ENCODE data around the gene ST6GALNAC6.
A peak's percentile ranks its signal among the peaks of the same experiment; 100 is the strongest.

The ST6GALNAC6 gene

DNA sequence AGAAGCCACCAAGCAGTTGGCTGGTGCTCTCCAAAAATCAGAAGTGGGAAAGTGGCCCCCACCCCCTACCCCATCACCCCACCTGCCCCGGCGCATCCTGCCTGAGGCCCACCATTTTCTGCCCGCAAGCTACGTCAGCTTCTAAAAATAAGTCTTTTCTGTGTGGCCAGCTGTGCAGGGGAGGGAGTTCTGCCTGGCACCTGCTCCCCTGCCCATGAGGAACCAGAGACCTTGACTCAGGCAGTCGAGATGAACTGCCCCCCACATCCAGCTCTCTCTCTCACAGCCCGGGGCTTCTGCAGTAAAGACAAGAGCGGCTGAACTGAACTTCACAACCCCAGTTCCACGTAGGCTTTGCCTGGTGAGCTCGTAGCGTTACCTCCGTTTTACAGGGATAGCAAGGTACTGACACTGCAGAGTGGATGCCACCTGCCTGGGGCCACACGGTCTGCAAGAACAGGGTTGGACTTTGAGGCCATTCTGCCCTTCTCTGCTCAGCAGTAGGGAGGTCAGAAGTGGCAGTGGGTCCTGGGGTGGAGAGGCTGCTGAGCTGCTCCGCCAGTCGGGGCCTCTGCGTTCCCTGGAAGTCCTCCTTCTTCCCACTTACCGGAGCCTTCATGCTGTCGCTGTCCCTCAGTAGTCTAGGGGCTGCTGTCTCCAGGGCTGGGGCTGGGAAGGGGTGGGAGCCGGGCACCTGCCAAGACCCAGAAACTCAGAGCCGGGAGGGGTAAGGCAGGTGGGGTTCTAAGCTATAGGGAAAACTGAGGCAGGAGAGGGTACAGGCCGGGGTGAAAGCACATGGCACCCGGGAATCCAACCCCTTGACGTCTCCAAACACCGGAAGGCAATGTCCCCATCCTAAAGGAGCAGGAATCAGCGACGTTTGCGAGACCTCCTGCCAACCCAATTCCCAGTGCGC lies 16.7 kb upstream of the ST6GALNAC6 start:
- DNase-seq, result no peak

DNA sequence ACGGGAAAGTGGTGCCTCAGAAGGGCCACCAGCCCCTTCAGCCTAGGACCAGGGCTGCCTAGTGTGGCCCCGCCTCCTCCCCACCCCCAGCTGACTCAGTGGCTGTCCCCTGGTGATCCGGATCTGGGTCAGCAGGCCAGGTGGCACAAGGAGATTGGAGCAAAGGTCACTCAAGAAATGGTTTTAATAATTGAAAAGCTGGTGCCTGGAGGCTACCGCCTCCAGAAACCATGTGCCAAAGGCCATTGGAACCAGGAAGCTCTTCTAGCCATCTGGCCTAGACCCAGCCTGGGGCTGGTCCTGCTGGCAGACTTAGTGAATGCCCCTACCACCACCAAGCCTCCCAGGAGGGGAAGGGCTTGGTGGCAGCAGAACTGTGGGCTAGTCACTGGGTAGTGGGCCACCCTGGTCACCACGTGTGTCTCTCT lies 15.9 kb upstream of the ST6GALNAC6 start:
- no peak for DNase-seq

DNA sequence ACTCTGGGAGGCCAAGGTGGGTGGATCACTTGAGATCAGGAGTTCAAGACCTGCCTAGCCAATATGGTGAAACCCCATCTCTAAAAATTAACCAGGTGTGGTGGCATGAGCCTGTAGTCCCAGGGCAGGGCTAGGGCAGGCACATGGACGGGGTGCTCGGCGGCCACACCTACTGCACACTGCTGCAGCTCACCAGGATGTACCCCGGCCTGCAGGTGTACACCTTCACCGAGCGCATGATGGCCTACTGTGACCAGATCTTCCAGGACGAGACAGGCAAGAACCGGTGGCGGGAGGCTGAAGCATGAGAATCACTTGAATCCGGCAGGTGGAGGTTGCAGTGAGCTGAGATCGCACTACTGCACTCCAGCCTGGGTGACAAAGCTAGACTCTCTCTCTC lies 14.3 kb upstream of the ST6GALNAC6 start:
- no peak for DNase-seq

DNA sequence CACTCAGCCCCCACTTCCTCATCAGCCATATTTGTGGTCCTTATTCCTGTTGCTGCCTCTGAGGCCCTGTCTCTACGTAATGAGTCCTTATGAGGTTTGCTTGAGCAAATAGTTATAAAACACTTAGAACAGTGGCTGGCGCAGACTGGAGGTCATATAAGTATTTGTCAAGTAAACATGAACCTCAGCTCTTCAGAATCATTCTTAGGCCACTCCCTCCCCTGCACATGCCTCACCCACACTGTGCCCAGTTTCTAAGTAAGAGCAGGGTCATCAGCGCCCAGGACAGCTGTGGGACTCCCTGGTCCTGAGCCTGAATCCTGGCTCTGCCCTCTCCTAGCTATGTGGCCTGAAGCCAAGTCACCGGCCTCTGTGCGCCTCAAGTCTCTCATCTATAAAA lies 13.5 kb upstream of the ST6GALNAC6 start:
- DNase-seq, result no peak

DNA sequence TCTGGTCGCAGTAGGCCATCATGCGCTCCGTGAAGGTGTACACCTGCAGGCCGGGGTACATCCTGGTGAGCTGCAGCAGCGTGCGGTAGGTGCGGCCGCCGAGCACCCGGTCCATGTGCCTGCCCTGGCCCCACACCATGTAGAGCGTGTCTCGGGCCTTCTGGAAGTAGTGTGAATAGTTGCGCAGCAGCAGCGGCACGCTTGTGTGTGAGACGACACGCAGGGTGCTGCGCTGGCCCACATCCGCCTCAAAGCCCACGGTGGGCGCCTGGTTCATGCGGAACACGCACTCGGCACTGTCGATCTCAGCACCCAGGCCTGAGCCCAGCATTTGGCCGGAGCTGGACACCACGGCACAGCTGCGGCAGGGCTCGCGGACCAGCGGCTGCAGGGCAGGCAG lies 12.9 kb upstream of the ST6GALNAC6 start:
- no peak for DNase-seq

DNA sequence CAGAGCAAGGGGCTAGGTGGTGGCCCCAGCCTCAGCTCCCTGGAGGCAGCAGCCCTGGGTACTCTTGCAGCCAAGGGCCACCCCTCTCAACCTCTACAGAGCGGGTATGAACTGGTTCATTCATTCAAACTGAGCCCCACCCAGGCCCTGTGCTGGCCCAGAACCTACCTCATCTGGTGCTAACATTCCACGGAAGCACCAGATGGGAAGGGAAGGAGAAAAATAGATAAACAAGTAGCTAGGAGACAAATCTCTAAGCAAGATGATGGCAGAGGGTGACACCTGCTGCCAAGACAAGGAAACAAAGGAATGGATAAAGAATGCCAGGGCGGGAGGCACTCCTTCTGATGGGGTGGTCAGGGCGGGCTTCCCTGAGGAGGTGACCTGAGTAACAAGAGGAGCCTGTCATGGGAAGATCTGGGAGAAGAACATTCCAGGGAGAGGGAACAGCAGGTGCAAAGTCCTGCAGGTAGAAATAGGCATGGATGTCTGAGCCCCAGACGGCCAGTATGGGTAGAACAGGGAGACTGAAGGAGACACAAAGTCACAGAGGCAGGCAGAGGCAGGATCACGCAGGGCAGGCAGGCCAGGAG lies 11.3 kb upstream of the ST6GALNAC6 start:
- no peak for DNase-seq

DNA sequence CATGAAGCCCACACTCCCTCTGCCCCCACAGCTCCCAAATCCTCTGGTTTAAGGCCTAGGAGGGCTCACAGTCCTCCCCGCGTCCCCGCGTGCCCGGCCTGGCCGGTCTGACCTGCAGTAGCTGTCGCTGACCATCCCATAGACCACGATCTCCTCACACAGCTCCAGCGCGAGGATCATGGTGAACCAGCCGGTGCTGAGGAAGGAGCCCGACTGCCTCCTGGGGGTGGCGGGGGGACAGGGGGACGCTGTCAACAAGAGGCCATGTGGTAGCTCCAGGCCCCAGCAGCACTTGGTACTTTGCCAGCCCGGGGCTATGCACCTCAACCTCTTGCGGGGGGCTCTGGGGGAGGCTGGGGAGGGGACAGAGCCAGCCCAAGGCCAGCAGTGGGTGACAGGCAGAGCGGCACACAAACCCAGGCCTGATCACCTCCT lies 10.5 kb upstream of the ST6GALNAC6 start:
- DNase-seq, result no peak

DNA sequence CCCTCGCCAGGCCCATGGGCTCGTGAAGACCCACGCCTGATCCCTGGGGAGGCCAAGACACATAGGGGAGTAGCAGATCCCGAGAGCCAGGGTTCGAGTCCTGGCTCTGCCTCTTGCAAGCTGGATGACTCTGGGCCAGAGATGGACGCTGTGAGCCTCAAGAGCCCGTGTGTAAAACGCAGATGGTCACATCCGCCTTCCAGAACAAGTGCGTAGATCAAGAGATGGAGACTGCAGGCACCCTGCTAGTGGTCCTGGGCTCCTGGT lies 9.2 kb upstream of the ST6GALNAC6 start:
- DNase-seq, result no peak

DNA sequence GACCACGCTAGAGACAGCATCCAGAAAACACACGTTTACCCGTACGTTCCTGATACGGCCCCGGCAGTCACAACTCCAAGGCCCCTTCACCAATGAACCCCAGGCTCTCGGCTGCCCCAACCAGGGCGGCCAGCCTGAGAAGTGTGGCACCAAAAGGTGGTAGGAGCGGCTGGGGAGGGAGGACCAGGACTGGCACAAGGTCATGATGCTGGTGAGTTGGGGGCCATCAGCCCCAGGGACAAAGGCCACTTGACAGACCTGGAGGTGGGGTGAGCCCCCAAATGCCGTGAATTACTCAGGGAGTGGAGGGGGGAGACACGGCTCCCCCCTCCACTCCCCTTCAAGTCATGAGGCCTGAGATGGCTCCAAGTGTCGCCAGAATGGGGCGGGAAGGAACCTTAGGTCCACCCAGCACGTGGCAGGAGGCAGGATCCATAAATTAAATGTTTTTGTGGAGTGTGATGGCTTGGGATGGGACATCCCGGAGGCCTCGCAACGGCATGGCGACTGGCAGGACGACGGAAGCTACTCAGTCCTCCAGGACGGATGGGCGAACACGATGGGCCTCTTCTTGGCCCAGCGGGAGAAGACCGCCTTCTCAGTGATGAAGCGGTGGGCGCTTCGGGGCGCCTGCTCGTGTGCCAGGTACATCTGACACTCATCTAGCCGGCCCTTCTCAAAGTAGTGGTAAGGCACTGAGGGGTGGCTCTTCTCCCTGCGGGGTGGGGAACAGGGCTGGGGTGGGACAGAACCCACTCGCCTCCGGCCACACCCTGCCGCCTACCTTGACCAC lies 8.7 kb upstream of the ST6GALNAC6 start:
- no peak for DNase-seq

DNA sequence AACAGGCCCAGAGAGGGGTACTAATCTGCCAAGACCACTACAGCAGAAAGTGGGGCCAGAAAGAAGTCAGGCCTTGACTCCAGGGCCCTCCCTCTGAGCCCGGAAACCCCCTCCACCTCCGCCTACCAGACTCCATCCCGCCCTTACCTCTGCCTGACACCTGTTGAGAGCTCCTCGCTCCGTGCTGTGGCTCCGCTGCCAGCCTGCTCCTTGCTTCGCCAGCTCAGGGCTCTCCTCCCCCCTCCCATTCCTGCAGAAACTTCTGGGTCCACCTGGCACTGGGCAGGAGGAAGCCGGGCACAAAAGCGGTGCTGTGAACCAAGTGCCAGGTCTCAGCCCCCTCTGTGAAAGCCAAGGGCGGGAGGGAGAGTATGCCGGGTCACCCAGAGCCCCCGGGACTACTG lies 6.4 kb upstream of the ST6GALNAC6 start:
- DNase-seq, result peak; percentile 64 to 70

DNA sequence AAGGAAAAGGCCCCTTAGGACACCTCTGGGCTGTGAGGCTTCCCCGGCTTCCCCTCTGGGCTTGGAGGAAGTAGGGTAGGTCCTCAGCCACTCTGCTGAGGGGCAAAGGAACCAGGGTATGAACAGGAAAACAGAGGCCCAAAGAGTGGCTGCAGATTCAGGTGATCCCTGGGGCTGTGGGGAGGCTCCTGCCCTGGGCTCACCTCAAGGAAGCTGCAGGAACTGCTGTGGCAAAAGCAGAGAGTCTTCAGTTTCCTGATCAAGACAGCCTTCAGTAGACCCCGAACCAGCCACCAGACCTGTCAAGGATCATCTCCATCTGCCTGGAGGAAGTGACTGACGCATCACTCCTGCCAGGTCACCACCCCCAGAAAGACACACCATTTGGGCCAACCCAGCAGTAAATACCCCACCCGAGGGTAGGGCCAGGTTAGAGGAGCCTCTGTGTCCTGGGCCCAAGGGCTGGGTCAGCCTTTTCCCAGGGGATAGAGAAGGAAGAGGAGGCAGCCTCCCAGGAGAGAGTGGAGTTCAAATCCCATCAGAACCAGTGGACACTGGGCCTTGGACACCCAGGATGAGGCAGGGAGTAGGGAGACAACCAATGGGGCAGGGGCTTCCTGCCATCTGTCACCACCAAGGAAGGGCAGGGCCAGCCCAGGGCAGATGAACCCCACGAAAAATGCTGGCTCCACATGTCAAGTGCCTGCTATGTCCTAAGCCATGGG lies 5.8 kb upstream of the ST6GALNAC6 start:
- DNase-seq, result peak; percentile 60 to 63

DNA sequence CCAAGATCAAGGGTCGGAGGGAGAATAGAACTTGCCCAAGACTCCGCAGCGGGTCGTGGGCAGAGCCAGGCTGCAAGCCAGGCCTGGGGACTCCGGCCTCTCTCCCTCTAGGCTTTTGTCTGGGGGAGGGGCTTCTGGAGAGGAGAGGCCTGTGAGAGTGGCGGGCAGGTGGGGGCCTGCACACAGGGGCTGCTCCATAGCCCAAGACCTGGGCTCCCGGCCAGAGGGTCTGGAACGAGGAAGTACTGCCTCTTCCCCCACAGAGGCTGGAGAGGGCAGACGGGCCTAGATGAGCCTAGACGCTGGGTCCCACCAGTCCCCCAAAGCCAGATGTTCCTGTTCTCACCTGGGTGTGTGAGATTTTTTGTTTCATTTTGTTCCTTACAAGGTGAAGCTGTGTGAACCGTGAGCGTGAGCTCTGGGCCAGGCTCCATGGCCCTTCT lies 5.2 kb upstream of the ST6GALNAC6 start:
- DNase-seq, result no peak

DNA sequence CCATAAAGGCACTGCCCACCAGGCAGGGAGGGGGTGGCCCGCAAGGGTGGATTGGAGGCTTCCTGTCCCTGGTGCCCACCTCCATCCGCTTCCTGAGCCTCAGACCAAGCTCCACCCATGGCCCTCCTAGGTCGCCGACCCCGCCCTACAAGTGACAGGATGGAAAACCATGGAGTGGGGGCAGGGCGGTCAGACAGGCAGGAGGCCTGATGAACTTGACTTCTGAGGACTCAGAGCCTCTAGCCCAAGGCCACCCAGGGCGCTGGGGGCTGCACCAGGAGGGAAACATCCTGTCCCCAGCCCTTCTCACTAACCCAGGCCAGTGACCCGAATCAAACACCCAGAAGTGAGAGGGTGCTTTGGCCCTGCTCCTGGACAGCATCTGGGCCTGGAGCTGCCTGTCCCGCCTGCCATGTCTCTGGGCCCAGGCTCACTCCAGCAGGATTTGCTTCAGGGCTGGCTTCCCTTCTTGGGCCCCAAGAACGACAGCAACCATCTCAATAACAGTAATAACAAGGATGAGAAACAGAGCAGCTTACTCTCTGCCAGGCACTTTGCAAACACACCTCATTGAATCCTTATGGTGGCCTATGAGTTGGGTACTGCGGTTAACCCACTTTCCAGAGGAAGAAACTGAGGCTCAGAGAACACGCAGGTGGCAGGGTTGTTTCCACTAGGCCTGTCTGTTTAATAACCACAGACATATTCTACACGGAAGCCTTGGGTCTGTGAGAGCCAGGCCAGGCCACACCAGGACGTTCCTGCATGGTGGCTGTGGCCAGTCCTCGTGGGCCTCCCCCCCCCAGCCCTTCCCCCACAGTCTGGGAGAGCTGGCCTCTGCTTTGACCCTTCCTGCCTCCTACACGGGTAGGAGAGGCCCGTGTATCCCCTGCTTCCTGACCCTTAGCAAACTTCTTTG lies 4.4 kb upstream of the ST6GALNAC6 start:
- peak; percentile 56 to 62 for DNase-seq

DNA sequence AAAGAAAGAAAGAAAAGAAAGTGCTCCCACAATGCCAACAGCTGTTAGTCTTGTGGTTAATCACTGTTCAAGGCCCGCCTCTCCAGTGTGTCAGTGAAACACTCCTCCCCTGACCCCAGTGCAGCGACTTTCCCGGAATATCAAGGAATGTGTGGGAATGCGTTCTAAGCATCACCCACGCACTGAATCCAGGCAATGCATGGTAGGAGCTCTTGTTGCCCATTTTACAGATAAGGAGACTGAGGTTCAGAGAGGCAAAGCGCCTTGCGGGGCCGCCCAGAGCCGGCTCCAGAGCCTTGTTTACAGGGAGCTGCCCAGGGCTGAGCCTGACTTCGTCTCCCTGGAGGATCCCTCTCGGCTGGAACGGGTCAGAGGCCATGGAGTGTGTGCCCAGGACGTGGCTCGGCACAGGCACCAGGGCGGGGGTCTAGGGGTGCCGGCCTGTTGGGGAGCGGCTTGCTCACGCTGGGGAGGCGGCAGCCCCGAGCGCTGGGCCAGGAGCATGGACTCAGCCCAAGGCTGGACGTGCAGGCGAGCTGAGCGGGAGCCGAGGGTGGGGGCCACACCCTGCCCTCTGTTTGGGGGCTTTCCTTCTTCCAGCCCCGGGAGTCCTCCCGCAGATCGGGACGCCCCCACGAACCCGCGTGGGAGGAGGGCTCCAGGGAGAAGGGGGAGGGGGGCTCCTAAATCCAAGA lies 823 bp downstream of the ST6GALNAC6 start:
- DNase-seq, result no peak

DNA sequence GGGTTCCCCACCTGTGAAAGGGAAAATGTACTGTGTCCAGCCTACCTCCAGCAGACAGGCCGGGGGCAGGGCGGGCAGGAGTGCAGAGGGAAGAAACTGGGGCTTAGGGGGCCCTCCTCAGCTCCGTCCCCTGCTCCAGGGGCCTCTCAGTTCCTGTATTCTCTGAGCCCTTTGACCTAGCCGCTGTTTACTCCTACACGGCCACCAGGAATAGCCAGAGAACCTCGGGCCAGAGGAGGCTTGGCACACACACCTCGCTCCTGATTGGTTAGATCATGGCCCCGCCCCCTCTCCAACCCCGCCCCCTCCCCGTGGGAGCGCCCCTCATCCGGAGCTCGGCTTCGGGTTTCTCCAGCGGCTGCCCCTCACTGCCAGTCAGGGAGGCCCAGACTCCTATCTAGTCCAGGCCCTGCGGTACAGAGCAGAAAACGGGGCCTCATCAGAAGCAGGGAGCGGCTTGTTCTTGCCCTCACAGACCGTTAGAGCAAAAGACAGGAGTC lies 2.2 kb downstream of the ST6GALNAC6 start:
- DNase-seq, result no peak

DNA sequence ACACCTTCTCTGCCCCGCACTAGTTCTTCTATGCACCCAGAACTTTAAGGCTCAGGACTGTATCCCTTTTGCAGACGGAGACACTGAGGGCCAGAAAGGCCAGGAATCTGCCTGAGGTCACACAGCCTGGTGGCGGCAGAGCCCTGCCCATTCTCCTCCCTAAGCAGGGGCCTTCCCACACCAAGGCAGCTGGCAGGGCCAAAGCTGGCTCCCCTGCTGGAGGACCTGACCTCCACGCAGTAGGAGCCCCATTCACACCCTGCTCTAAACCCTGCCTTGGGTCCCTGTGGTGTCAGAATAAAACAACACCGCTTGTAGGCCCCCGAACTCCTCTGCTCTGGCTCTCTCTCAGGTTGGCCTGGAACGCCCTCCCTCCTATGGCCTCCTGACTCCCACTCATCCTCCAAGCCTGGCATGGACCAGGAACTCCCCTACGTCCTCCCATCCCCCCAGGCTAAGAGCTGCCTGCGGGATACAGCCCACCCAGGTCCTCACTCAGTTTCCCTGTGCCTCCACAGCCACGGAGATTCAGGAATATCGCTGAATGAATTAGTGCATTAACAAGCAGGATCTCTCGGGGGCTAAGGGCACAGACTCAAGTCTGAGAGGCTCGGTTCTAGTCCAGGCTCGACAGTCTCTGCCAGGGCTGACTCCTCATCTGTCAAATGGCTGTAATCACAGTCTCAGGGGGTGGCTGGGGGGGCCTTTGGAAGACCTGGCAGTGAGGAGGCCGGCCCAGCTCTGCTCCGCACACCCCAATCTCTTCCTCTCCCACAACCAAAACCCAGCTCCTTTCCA lies 2.8 kb downstream of the ST6GALNAC6 start:
- no peak for DNase-seq

DNA sequence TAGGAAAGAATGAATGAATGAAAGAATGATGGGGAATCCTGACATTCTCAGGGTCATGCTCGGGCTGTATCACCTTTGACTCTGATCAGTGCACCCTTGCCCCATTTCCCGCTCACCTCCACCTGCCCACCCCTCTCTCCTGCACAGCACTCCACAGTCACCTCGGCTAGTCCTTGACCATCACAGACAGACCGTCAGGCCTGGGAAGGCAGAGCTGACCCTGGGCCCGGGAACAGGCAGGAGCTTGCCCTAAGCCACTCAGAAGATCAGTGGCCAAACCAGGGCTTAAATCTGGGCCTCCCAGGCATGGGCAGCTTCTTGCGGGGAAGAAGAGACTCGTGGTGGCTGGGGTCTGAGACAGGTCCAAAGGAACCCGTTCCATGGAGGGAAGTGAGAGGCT lies 3.6 kb downstream of the ST6GALNAC6 start:
- DNase-seq, result no peak

DNA sequence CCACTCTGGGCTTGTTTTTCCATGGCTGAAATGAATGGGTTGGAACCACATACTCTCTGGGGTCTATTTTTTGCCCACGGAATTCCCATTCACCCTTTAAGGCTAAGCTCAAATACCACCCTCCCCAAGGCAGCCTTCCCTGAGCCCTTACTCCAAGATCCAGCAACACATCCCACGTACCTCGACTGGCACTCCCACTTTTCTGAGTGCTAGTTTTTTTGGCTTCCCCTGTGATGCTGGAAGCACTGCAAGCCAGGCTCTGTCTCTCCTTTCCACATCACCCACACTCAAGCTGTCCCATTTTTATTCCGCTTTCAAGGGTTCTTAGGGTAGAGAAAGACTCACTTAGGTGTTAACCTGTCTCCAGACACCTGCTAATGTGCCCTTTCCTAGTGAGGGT lies 6.0 kb downstream of the ST6GALNAC6 start:
- no peak for DNase-seq

DNA sequence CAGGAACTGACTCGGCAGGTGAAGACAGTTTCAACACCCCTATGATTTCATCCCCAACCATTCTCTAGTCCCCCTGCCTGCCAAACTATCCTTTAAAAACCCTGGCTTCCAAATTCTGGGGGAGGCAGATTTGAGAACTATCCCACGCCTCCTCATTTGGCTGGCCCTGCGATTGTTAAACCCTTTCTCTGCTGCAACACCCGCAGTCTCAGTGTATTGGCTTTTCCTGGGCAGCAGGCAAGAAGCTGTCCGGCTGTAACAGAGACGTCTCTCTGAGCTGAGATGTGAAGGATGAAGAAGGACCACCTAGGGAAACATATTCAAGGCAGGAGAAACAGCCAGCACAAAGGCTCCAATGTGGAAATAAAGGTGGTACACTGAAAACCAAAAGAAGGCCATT lies 6.6 kb downstream of the ST6GALNAC6 start:
- no peak for DNase-seq

DNA sequence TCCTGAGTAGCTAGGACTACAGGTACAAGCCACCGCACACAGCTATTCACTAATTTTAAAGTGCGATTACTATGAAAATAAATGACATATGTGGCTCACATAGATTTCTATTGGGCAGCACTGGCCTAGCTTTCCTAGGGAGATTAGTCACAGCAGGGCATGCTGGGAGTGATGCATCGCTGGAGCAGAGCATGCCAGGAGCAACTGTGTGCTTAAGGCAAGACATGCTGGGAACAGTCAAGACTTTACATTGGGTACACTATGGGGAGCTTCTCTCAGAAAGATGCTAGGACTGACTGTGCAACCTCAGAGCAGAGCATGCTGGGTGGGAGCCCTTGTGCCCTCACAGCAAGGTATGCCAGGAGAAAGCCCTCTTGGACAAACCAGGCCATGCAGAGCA lies 9.3 kb downstream of the ST6GALNAC6 start:
- no peak for DNase-seq

Measured in activated CD4-positive, alpha-beta T cell treated with anti-CD3 and anti-CD28 coated beads for 4 hours (primary cell).